ENCODE measurements around the gene PSMA3.

- TF ChIP-seq MAX (IDR thresholded peaks at IDR 0.05) (no peak), CTCF (IDR thresholded peaks at IDR 0.05; ENCODE audit: control extremely low read depth in 1 of 3, insufficient read depth in 1 of 3, low read depth in 1 of 3, low read length in 3 of 3) (no peak), TBP (IDR thresholded peaks at IDR 0.05; ENCODE audit: low read depth, low read length) (no peak), ZNF274 (IDR thresholded peaks at IDR 0.05; ENCODE audit: borderline replicate concordance, extremely low read depth, low read length) (no peak), YY1 (IDR thresholded peaks at IDR 0.05; ENCODE audit: low read depth, low read length) (no peak), CHD1 (IDR thresholded peaks at IDR 0.05; ENCODE audit: low read depth, low read length) (no peak)
These were observed 17.4 kb upstream of the PSMA3 start for GRCh38 chr14:58227096-58227819.
